ENCODE results near the gene ATP6AP1.
"Not testable (repeated sequence)": the region's sequence is repeated elsewhere in the genome, so short reads cannot be mapped to it uniquely, and the experiment has no call there.

Gene ATP6AP1

GRCh38 chrX:154428176-154429171 lies at the start of gene ATP6AP1:
Gene ATP6AP1 (plus strand): TSS chrX:154428677. CDS start chrX:154428693, 16 bp downstream.
- DNase-seq (ENCODE audit: low spot score in 2 of 2) (peak; percentile 73 to 88), ATAC-seq (peak; percentile 99)
- Mint-ChIP-seq H3K4me1 (peaks cover 29% of the 10 kb centered on the region), H3K9me3 (no peaks in the 10 kb centered on the region), H3K27ac (peak within 1 kb of the TSS; percentile 93), H3K36me3 (peaks cover 24% of the 10 kb centered on the region), H3K4me3 (peak within 1 kb of the TSS; percentile 77)

GRCh38 chrX:154378799-154379568 lies 49.5 kb upstream of the ATP6AP1 start, which contains the start of gene EMD:
Gene EMD (plus strand): TSS chrX:154379295. CDS start chrX:154379485, 190 bp downstream.
- peaks cover 47% of the 10 kb centered on the region for H3K36me3 Mint-ChIP-seq
- H3K4me3 Mint-ChIP-seq: peak within 1 kb of the TSS; percentile 83
- peaks cover 31% of the 10 kb centered on the region for H3K4me1 Mint-ChIP-seq
- peak within 1 kb of the TSS; percentile 91 for H3K27ac Mint-ChIP-seq
- DNase-seq (ENCODE audit: low spot score in 2 of 2) (peak; percentile 83 to 93), ATAC-seq (peak; percentile 88)
- H3K9me3 Mint-ChIP-seq: no peaks in the 10 kb centered on the region

GRCh38 chrX:154379569-154379951 lies 48.9 kb upstream of the ATP6AP1 start:
- peak overlapping the region; percentile 83 for H3K4me3 Mint-ChIP-seq
- H3K4me1 Mint-ChIP-seq: peaks cover 31% of the 10 kb centered on the region
- H3K9me3 Mint-ChIP-seq: no peaks in the 10 kb centered on the region
- H3K36me3 Mint-ChIP-seq: peaks cover 52% of the 10 kb centered on the region
- H3K27ac Mint-ChIP-seq: peak overlapping the region; percentile 91
- no peak for DNase-seq (ENCODE audit: low spot score in 2 of 2)
- ATAC-seq: no peak

- DNase-seq (ENCODE audit: low spot score in 2 of 2) (no peak), ATAC-seq (no peak)
- Mint-ChIP-seq H3K27ac (peak overlapping the region; percentile 91), H3K36me3 (peaks cover 56% of the 10 kb centered on the region), H3K9me3 (no peaks in the 10 kb centered on the region), H3K4me3 (peak overlapping the region; percentile 83), H3K4me1 (peaks cover 31% of the 10 kb centered on the region)
Observed at GRCh38 chrX:154380153-154380552, 48.3 kb upstream of the ATP6AP1 start.

- H3K9me3 Mint-ChIP-seq: no peaks in the 10 kb centered on the region
- ATAC-seq: no peak
- H3K4me3 Mint-ChIP-seq: peak overlapping the region; percentile 83
- DNase-seq (ENCODE audit: low spot score in 2 of 2): no peak
- H3K4me1 Mint-ChIP-seq: peaks cover 31% of the 10 kb centered on the region
- H3K36me3 Mint-ChIP-seq: peaks cover 56% of the 10 kb centered on the region
- peak overlapping the region; percentile 91 for H3K27ac Mint-ChIP-seq
Observed at GRCh38 chrX:154380787-154381186, 47.7 kb upstream of the ATP6AP1 start.

GRCh38 chrX:154381271-154381670 lies 47.2 kb upstream of the ATP6AP1 start:
- Mint-ChIP-seq H3K9me3 (no peaks in the 10 kb centered on the region), H3K4me3 (peak overlapping the region; percentile 83), H3K4me1 (peaks cover 31% of the 10 kb centered on the region), H3K36me3 (peaks cover 56% of the 10 kb centered on the region), H3K27ac (peak overlapping the region; percentile 91)
- DNase-seq (ENCODE audit: low spot score in 2 of 2) (no peak), ATAC-seq (no peak)

- no peaks in the 10 kb centered on the region for H3K9me3 Mint-ChIP-seq
- peaks cover 56% of the 10 kb centered on the region for H3K36me3 Mint-ChIP-seq
- no peak overlapping the region for H3K4me3 Mint-ChIP-seq
- H3K4me1 Mint-ChIP-seq: peaks cover 25% of the 10 kb centered on the region
- no peak for DNase-seq (ENCODE audit: low spot score in 2 of 2)
- H3K27ac Mint-ChIP-seq: peak overlapping the region; percentile 73
- no peak for ATAC-seq
Observed at GRCh38 chrX:154382483-154383069, 45.9 kb upstream of the ATP6AP1 start.

GRCh38 chrX:154383359-154384283 lies 44.9 kb upstream of the ATP6AP1 start:
- Mint-ChIP-seq H3K36me3 (peaks cover 56% of the 10 kb centered on the region), H3K4me1 (peaks cover 25% of the 10 kb centered on the region), H3K9me3 (no peaks in the 10 kb centered on the region), H3K4me3 (no peak overlapping the region), H3K27ac (peak overlapping the region; percentile 73)
- ATAC-seq: no peak
- DNase-seq (ENCODE audit: low spot score in 2 of 2): no peak

- peaks cover 25% of the 10 kb centered on the region for H3K4me1 Mint-ChIP-seq
- DNase-seq (ENCODE audit: low spot score in 2 of 2): no peak
- no peak overlapping the region for H3K4me3 Mint-ChIP-seq
- peaks cover 55% of the 10 kb centered on the region for H3K36me3 Mint-ChIP-seq
- no peaks in the 10 kb centered on the region for H3K9me3 Mint-ChIP-seq
- peak overlapping the region; percentile 73 for H3K27ac Mint-ChIP-seq
- no peak for ATAC-seq
Observed at GRCh38 chrX:154384284-154384892, 44.1 kb upstream of the ATP6AP1 start.

GRCh38 chrX:154388094-154388493 lies 40.4 kb upstream of the ATP6AP1 start:
- not testable (repeated sequence) for H3K4me3 Mint-ChIP-seq; H3K9me3 Mint-ChIP-seq; H3K27ac Mint-ChIP-seq; DNase-seq (ENCODE audit: low spot score in 2 of 2); H3K4me1 Mint-ChIP-seq
- peaks cover 18% of the 10 kb centered on the region for H3K36me3 Mint-ChIP-seq
- peak; percentile 63 for ATAC-seq

- ATAC-seq: peak; percentile 56
- H3K4me3 Mint-ChIP-seq; H3K4me1 Mint-ChIP-seq; H3K27ac Mint-ChIP-seq; H3K9me3 Mint-ChIP-seq; DNase-seq (ENCODE audit: low spot score in 2 of 2): not testable (repeated sequence)
- peaks cover 12% of the 10 kb centered on the region for H3K36me3 Mint-ChIP-seq
Observed at GRCh38 chrX:154388649-154389048, 39.8 kb upstream of the ATP6AP1 start.

- H3K27ac Mint-ChIP-seq, H3K36me3 Mint-ChIP-seq, H3K4me1 Mint-ChIP-seq, H3K4me3 Mint-ChIP-seq, H3K9me3 Mint-ChIP-seq: not testable (repeated sequence)
- DNase-seq (ENCODE audit: low spot score in 2 of 2): peak in 1 of 2 donors; percentile 51
- peak; percentile 77 for ATAC-seq
Observed at GRCh38 chrX:154389812-154390747, 38.4 kb upstream of the ATP6AP1 start.

- not testable (repeated sequence) for H3K9me3 Mint-ChIP-seq; DNase-seq (ENCODE audit: low spot score in 2 of 2); H3K27ac Mint-ChIP-seq; ATAC-seq
- peaks cover 40% of the 10 kb centered on the region for H3K36me3 Mint-ChIP-seq
- peaks cover 22% of the 10 kb centered on the region for H3K4me1 Mint-ChIP-seq
- peak overlapping the region; percentile 92 for H3K4me3 Mint-ChIP-seq
Observed at GRCh38 chrX:154396363-154396762, 32.1 kb upstream of the ATP6AP1 start.
